Right lobe of liver (tissue), 4 donors: ENCODE results near the gene SDK1.

Source experiments
- POLR2A ChIP-seq: fragments of 450-650 bp; IDR thresholded peaks from one replicate; pipeline ENCODE4 v1.6.1; 2017; ENCODE audit warnings: antibody characterized with exemption, mild to moderate bottlenecking
- TF ChIP-seq, protein P1 (sequence below), 4 donors: fragments of 200-600 bp in 3 of 4; fragments of 450-650 bp in 1 of 4; IDR thresholded peaks; one replicate each; pipeline versions ENCODE4 v1.5.1 to v1.8.0; 2016 to 2022; ENCODE audit warnings: antibody characterized with exemption in 4 of 4, mild to moderate bottlenecking in 2 of 4
- donor health status: DM: no; HTN: no; CAD: no.
- donor health status: DM: no; HTN: no; CAD: no.
- donor health status: DM: no; HTN: yes; CAD: no.

DNA sequence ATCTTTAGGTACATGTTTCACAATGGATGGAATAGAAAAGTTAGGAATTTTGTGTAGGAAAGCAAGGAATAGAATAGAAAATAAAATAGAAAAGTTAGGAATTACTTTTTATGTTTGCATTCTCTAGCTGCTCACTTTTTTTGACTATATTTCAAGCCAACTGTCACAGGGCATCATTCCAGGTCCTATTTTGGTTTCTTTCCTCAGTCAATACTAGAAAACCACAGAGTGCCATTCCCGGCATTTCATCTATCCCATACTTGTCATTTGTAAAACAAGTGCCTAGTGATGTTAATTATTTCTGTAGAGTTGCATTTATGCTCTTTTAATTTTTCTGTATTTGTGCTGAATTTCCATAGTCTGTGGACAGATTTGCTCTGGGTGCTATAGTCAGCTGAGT lies 66.2 kb downstream of the SDK1 start:
- TF ChIP-seq, protein P1, sequence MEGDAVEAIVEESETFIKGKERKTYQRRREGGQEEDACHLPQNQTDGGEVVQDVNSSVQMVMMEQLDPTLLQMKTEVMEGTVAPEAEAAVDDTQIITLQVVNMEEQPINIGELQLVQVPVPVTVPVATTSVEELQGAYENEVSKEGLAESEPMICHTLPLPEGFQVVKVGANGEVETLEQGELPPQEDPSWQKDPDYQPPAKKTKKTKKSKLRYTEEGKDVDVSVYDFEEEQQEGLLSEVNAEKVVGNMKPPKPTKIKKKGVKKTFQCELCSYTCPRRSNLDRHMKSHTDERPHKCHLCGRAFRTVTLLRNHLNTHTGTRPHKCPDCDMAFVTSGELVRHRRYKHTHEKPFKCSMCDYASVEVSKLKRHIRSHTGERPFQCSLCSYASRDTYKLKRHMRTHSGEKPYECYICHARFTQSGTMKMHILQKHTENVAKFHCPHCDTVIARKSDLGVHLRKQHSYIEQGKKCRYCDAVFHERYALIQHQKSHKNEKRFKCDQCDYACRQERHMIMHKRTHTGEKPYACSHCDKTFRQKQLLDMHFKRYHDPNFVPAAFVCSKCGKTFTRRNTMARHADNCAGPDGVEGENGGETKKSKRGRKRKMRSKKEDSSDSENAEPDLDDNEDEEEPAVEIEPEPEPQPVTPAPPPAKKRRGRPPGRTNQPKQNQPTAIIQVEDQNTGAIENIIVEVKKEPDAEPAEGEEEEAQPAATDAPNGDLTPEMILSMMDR (IDR thresholded peaks at IDR 0.05): no peak
- TF ChIP-seq POLR2A: no peak
